ENCODE data around the gene KLK13. TPM values are rescaled to one million over a fixed set of nuclear protein-coding genes. Genes with fewer than 3 reads are reported as not detected.

KLK13 gene
- polyA plus RNA-seq, 1 experiment: not detected

DNA sequence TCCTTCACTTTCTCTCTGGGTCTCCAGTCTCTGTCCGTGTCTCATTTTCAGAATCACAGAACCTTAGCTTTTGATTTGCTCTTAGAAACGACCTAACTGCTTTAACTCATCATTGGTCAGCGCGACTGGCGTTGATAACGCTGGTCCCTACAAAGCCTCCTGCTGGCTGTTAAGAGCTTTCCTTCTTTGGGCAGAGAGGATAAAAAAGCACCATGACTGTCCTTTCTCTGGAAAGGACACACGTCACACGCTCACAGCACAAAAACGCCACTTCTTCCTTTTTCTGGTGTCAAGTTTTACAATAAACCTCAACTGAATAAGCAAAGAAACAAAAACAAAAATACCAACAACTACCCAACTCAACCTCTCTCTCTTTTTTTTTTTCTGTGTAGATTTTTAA is 28.4 kb downstream of the KLK13 start:
- Histone ChIP-seq H3K27me3 (ENCODE audit: control insufficient read depth, insufficient read depth, low read length) (no peaks in the 10 kb centered on the region), H3K4me3 (ENCODE audit: low read depth, low read length) (no peak overlapping the region), H3K9me3 (ENCODE audit: control insufficient read depth, insufficient read depth, low read length) (peaks cover 12% of the 10 kb centered on the region), H3K27ac (ENCODE audit: low read depth, low read length) (no peak overlapping the region)
- ChIA-PET CTCF (no interaction called here), POLR2A (no interaction called here)
- DNase-seq (ENCODE audit: low read depth, low spot score): no peak
- TF ChIP-seq, protein P1, sequence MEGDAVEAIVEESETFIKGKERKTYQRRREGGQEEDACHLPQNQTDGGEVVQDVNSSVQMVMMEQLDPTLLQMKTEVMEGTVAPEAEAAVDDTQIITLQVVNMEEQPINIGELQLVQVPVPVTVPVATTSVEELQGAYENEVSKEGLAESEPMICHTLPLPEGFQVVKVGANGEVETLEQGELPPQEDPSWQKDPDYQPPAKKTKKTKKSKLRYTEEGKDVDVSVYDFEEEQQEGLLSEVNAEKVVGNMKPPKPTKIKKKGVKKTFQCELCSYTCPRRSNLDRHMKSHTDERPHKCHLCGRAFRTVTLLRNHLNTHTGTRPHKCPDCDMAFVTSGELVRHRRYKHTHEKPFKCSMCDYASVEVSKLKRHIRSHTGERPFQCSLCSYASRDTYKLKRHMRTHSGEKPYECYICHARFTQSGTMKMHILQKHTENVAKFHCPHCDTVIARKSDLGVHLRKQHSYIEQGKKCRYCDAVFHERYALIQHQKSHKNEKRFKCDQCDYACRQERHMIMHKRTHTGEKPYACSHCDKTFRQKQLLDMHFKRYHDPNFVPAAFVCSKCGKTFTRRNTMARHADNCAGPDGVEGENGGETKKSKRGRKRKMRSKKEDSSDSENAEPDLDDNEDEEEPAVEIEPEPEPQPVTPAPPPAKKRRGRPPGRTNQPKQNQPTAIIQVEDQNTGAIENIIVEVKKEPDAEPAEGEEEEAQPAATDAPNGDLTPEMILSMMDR (IDR thresholded peaks at IDR 0.05; ENCODE audit: low read depth, low read length): no peak

DNA sequence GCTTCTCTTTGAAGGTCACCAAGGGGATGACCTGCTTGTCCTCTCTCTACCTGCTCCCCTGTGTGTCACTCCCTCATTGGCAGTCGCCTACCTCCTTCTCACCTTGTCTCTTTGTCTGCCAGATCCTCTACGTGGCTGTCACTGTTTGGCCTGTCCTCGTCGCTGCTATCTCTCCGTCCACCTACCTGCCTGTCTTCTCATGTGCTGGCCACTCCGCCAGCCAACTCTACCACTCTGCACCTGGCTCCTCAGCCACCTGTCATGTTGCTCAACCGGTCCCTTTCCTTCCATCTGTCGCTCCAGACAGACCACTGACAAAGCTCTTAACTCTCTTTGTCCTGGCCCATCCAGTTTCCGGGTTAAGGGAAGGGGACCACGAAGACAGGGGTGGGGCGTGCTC is 30.2 kb downstream of the KLK13 start, which contains the start of gene KLK12:
TSS of gene KLK12 (minus strand) at position 299 of the 400 bp plus-strand sequence. CDS start 381 bp downstream, outside the sequence.
- CTCF ChIA-PET: no interaction called here
- H3K4me3 ChIP-seq (ENCODE audit: low read depth, low read length): no peak within 1 kb of the TSS
- POLR2A ChIA-PET: no interaction called here
- no peaks in the 10 kb centered on the region for H3K27me3 ChIP-seq (ENCODE audit: control insufficient read depth, insufficient read depth, low read length)
- H3K27ac ChIP-seq (ENCODE audit: low read depth, low read length): no peak within 1 kb of the TSS
- TF ChIP-seq, protein P1 (IDR thresholded peaks at IDR 0.05; ENCODE audit: low read depth, low read length): no peak
- H3K9me3 ChIP-seq (ENCODE audit: control insufficient read depth, insufficient read depth, low read length): peaks cover 16% of the 10 kb centered on the region
- DNase-seq (ENCODE audit: low read depth, low spot score): no peak

DNA sequence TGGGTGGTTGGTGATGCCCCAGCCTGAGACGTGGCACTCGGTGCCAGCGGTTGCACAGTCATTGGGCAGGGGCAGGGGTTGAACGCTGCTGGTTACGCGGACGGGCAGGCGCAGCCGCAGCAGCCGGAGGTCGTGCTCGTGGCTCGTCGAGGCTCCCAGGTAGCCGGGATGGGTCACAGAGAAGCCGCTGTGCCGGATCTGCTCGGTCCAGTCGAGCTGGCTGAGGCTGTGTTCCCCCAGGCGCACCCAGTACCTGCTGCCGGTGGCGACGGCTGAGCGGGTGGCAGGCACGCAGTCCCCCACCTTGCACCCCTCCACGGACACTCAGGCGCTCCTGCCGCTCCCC is 33.0 kb downstream of the KLK13 start:
- no peak for DNase-seq (ENCODE audit: low read depth, low spot score)
- Histone ChIP-seq H3K27me3 (ENCODE audit: control insufficient read depth, insufficient read depth, low read length) (no peaks in the 10 kb centered on the region), H3K4me3 (ENCODE audit: low read depth, low read length) (no peak overlapping the region), H3K9me3 (ENCODE audit: control insufficient read depth, insufficient read depth, low read length) (peaks cover 16% of the 10 kb centered on the region), H3K27ac (ENCODE audit: low read depth, low read length) (no peak overlapping the region)
- CTCF ChIA-PET: interaction anchor here (1.1 kb wide), 1 partner anchor 11 kb away, joined by 4 read pairs; no protein-coding TSS in a partner anchor
- TF ChIP-seq, protein P1 (IDR thresholded peaks at IDR 0.05; ENCODE audit: low read depth, low read length): no peak
- POLR2A ChIA-PET: no interaction called here

DNA sequence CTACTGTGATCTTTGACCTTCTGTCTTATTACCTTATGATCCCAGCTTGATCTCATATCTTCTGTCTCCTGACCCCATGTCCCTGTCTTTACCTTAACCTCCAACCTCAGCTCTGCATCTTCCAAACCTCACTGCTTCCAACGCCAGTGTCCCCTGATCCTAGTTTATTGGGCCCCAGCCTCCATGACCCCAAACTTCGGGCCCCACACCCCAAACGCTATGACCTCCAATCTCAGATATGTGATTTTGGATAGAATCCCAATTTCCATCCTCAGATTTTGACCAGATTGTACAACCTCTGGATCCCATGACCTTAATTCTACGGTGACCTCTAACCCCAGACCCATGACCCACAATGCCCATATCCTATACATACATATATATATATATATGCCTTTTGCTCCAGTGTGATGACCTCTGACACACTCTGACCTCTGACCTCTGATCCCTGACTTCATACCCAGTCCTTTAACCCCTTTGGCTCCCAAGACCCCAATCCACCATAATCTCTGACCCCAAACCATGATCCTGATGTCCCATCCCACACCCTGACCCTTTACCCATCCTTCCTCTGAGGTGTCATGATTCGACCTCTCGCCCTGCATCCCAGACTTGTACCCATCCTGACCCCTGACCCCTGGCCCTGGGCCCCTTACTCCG is 33.5 kb downstream of the KLK13 start:
- no peak overlapping the region for H3K27ac ChIP-seq (ENCODE audit: low read depth, low read length)
- ChIA-PET POLR2A (no interaction called here), CTCF (no interaction called here)
- H3K9me3 ChIP-seq (ENCODE audit: control insufficient read depth, insufficient read depth, low read length): peaks cover 16% of the 10 kb centered on the region
- H3K27me3 ChIP-seq (ENCODE audit: control insufficient read depth, insufficient read depth, low read length): no peaks in the 10 kb centered on the region
- no peak for DNase-seq (ENCODE audit: low read depth, low spot score)
- H3K4me3 ChIP-seq (ENCODE audit: low read depth, low read length): no peak overlapping the region
- TF ChIP-seq, protein P1 (IDR thresholded peaks at IDR 0.05; ENCODE audit: low read depth, low read length): no peak

DNA sequence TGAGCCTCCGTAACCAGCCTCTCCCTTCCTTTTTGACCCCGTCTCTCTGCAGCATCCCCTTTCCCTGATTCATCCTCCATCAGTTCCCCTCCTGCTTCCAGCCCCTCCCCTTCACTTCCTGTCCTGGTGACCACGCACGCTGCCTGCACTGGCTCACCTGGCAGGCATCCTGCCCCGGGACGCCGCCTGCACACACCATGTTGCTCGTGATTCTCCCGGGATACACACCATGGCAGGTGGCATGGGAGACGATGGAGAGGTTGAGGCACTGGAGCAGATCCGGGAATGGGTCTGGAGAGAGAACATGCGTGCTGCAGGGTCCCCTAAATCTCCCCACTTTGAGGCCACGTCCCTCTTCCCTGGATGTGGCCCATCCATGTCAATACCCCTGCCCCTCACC is 34.3 kb downstream of the KLK13 start:
- no peak for DNase-seq (ENCODE audit: low read depth, low spot score)
- peaks cover 16% of the 10 kb centered on the region for H3K9me3 ChIP-seq (ENCODE audit: control insufficient read depth, insufficient read depth, low read length)
- no peaks in the 10 kb centered on the region for H3K27me3 ChIP-seq (ENCODE audit: control insufficient read depth, insufficient read depth, low read length)
- CTCF ChIA-PET: no interaction called here
- TF ChIP-seq, protein P1 (IDR thresholded peaks at IDR 0.05; ENCODE audit: low read depth, low read length): no peak
- no peak overlapping the region for H3K27ac ChIP-seq (ENCODE audit: low read depth, low read length)
- H3K4me3 ChIP-seq (ENCODE audit: low read depth, low read length): no peak overlapping the region
- POLR2A ChIA-PET: no interaction called here
